ENCODE results near the gene BARD1.

The BARD1 gene

DNA sequence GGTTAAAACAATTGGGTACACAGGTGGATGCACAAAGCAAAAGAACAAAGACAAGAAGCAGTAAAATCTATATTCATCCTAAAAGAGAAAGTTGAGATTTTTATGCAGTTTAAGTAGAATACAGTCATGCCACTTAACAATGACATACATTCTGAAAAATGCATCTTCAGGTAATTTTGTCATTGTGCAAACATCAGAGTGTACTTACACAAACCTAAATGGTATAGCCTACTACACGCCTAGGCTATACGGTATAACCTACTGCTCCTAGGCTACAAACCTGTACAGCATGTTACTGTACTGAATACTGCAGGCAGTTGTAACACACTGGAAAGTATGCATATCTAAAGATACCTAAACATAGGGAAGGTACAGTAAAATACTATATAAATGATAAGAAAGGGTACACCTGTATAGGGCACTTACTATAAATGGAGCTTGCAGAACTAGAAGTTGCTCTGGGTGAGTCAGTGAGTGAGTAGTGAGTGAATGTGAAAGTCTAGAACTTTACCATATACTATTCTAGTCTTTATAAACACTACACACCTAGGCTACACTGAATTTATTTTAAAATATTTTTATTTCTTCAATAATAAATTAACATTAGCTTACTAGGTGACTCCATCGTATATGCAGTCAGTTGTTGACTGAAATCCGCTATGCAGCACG lies 132.9 kb downstream of the BARD1 start:
- Mint-ChIP-seq H3K4me3 (no peak overlapping the region), H3K9me3 (no peaks in the 10 kb centered on the region), H3K36me3 (ENCODE audit: low read depth) (no peaks in the 10 kb centered on the region), H3K4me1 (ENCODE audit: low read depth) (peaks cover 5% of the 10 kb centered on the region), H3K27me3 (ENCODE audit: low read depth) (peaks cover 3% of the 10 kb centered on the region), H3K27ac (no peak overlapping the region)

Measured in T-helper 1 cell treated with Interleukin-12 subunit alpha and Interleukin-12 subunit beta and Interleukin-4 antibody, amounts not matched to agents 30 μg/mL and 1 μg/mL, for 36 hours (primary cell).